HFFc6 (cell line): Measurements from ENCODE around the gene TRABD2B. TPM values are rescaled to one million over a fixed set of nuclear protein-coding genes. Genes with fewer than 3 reads are reported as not detected.

Experiments used
- DNase-seq: peaks from one replicate; pipeline ENCODE4 v3.0.0-alpha.2; 2018
- H3K27ac Mint-ChIP-seq: 2 replicates; pipeline ENCODE4 v1.8.0; 2020; ENCODE audit warnings: mild to moderate bottlenecking, mixed read lengths
- H3K27me3 Mint-ChIP-seq: 2 replicates; pipeline ENCODE4 v1.8.0; 2021; ENCODE audit warnings: mild to moderate bottlenecking, moderate library complexity, mixed read lengths; ENCODE audit not compliant: insufficient read depth
- H3K36me3 Mint-ChIP-seq: 2 replicates; pipeline ENCODE4 v1.8.0; 2021; ENCODE audit warnings: low read depth, mixed read lengths
- H3K4me1 Mint-ChIP-seq: 2 replicates; pipeline ENCODE4 v1.8.0; 2020; ENCODE audit warnings: low read depth, mixed read lengths
- H3K4me3 Mint-ChIP-seq: 2 replicates; pipeline ENCODE4 v1.8.0; 2020; ENCODE audit warnings: mild to moderate bottlenecking, moderate library complexity, mixed read lengths
- H3K9me3 Mint-ChIP-seq: 2 replicates; pipeline ENCODE4 v1.8.0; 2020; ENCODE audit warnings: mild to moderate bottlenecking, mixed read lengths
- CTCF ChIP-seq: fragments of 200-600 bp; sonication (generic); IDR thresholded peaks from 2 replicates; pipeline ENCODE4 v1.5.0; 2021; ENCODE audit warnings: antibody characterized with exemption, mild to moderate bottlenecking
- total RNA-seq, 6 experiments: library from RNA; stranded (reverse); fragmentation: NEBNext Ultra II Directional; extraction: Animal tissue kit (Norgen Biotek cat#: 25700); gene quantifications; 2 replicates in 1 of 6; 3 replicates in 5 of 6; pipeline ENCODE4 v1.2.3, GENCODE V29; 2021

Gene TRABD2B
- total RNA-seq, 6 experiments from 2014 or later: not detected

GRCh38 chr1:48001696-48002095, 4.5 kb upstream of the TRABD2B start:
- no peak overlapping the region for H3K27ac Mint-ChIP-seq
- no peaks in the 10 kb centered on the region for H3K4me1 Mint-ChIP-seq
- no peak overlapping the region for H3K4me3 Mint-ChIP-seq
- H3K36me3 Mint-ChIP-seq: no peaks in the 10 kb centered on the region
- H3K9me3 Mint-ChIP-seq: no peaks in the 10 kb centered on the region
- no peak for TF ChIP-seq CTCF
- no peak for DNase-seq
- peaks cover 8% of the 10 kb centered on the region; the same call in 1 of the 2 replicates for H3K27me3 Mint-ChIP-seq

- Mint-ChIP-seq H3K4me3 (no peak overlapping the region), H3K4me1 (no peaks in the 10 kb centered on the region), H3K9me3 (no peaks in the 10 kb centered on the region), H3K36me3 (no peaks in the 10 kb centered on the region), H3K27me3 (peaks cover 13% of the 10 kb centered on the region), H3K27ac (no peak overlapping the region)
- no peak for DNase-seq
- TF ChIP-seq CTCF: no peak
Observed at GRCh38 chr1:48000883-48001282, 3.7 kb upstream of the TRABD2B start.

- no peak for DNase-seq
- no peak for TF ChIP-seq CTCF
- Mint-ChIP-seq H3K4me3 (no peak overlapping the region), H3K4me1 (no peaks in the 10 kb centered on the region), H3K27me3 (peaks cover 14% of the 10 kb centered on the region), H3K9me3 (no peaks in the 10 kb centered on the region), H3K36me3 (no peaks in the 10 kb centered on the region), H3K27ac (no peak overlapping the region)
Observed at GRCh38 chr1:47999097-47999496, 1.9 kb upstream of the TRABD2B start.

GRCh38 chr1:47998396-47998990, 1.3 kb upstream of the TRABD2B start:
- no peaks in the 10 kb centered on the region for H3K4me1 Mint-ChIP-seq
- TF ChIP-seq CTCF: no peak
- no peak for DNase-seq

GRCh38 chr1:47996406-47997226, 569 bp downstream of the TRABD2B start:
- Mint-ChIP-seq H3K9me3 (no peaks in the 10 kb centered on the region), H3K27me3 (peaks cover 13% of the 10 kb centered on the region), H3K27ac (no peak overlapping the region), H3K4me3 (peak overlapping the region; percentile 52), H3K36me3 (no peaks in the 10 kb centered on the region), H3K4me1 (peaks cover under 1% of the 10 kb centered on the region; the same call in 1 of the 2 replicates)
- TF ChIP-seq CTCF: no peak
- no peak for DNase-seq

More at GRCh38 chr1:47998396-47998990, 1.3 kb upstream of the TRABD2B start:
- Mint-ChIP-seq H3K9me3 (no peaks in the 10 kb centered on the region), H3K27me3 (peaks cover 14% of the 10 kb centered on the region), H3K4me3 (no peak overlapping the region), H3K27ac (no peak overlapping the region), H3K36me3 (no peaks in the 10 kb centered on the region)
